Panc1 (cell line): Measurements from ENCODE around the gene SLC51B. TPM values are rescaled to one million over a fixed set of nuclear protein-coding genes. Genes with fewer than 3 reads are reported as not detected.

Experiments used
- ATAC-seq: fragments of 200-7000 bp; cut with Tn5 transposase; 2 replicates; pipeline ENCODE4 v1.9.1; 2020; ENCODE audit warnings: mild to moderate bottlenecking, moderate library complexity
- BruUV-seq: library from RNA; stranded (reverse); fragments of 400-500 nt; replicated peaks from 2 replicates; lab custom pipeline; 2021; lab: Mats Ljungman, UMichigan
- CTCF ChIA-PET: fragments of 300-600 bp; sonication (Branson Sonifier 250); formaldehyde crosslinking; loops from one replicate; lab custom pipeline; 2022; ENCODE audit warnings: antibody characterized with exemption; lab: Charles Lee
- POLR2A ChIA-PET: fragments of 300-600 bp; sonication (Branson Sonifier 250); formaldehyde crosslinking; loops from one replicate; lab custom pipeline; 2022; ENCODE audit warnings: antibody characterized with exemption; lab: Charles Lee
- DNase-seq: peaks from one replicate; pipeline ENCODE4 v3.0.0-alpha.2; 2010; ENCODE audit warnings: low read depth, low spot score
- H3K27ac ChIP-seq: 2 replicates; pipeline ENCODE4 v1.5.1; 2011; ENCODE audit warnings: mild to moderate bottlenecking, low read length, inconsistent platforms
- H3K27me3 ChIP-seq: fragments of 200-500 bp; sonication (Bioruptor generic); 2 replicates; pipeline ENCODE4 v1.6.0; 2014; ENCODE audit warnings: low read length, inconsistent platforms; ENCODE audit not compliant: control insufficient read depth, insufficient read depth
- H3K36me3 ChIP-seq: fragments of 200-500 bp; sonication (Bioruptor generic); 2 replicates; pipeline ENCODE4 v1.5.1; 2014; ENCODE audit warnings: inconsistent platforms, mild to moderate bottlenecking, low read length, moderate library complexity; ENCODE audit not compliant: control insufficient read depth, insufficient read depth
- H3K4me1 ChIP-seq: 2 replicates; pipeline ENCODE4 v1.5.1; 2011; ENCODE audit warnings: inconsistent platforms, mild to moderate bottlenecking, low read length, moderate library complexity; ENCODE audit not compliant: control insufficient read depth, insufficient read depth
- H3K4me3 ChIP-seq, 2 experiments: 2 replicates each; pipeline ENCODE4 v1.5.1; 2011 to 2012; ENCODE audit warnings: low read depth in 2 of 2, low read length in 2 of 2, mild to moderate bottlenecking in 2 of 2, inconsistent platforms in 1 of 2, moderate library complexity in 1 of 2
- H3K9me3 ChIP-seq: fragments of 200-500 bp; sonication (Bioruptor generic); 2 replicates; pipeline ENCODE4 v1.5.1; 2014; ENCODE audit warnings: low read depth, mild to moderate bottlenecking, inconsistent platforms, low read length, moderate library complexity; ENCODE audit not compliant: control insufficient read depth, insufficient read depth
- CTCF ChIP-seq: fragments of 450-650 bp; IDR thresholded peaks from 2 replicates; pipeline ENCODE4 v1.5.1; 2017; ENCODE audit warnings: mild to moderate bottlenecking
- POLR2AphosphoS5 ChIP-seq: IDR thresholded peaks from 2 replicates; pipeline ENCODE4 v1.6.1; 2012; ENCODE audit warnings: mild to moderate bottlenecking, low read depth, low read length, moderate library complexity
- SIN3A ChIP-seq: IDR thresholded peaks from 2 replicates; pipeline ENCODE4 v1.6.1; 2012; ENCODE audit warnings: low read depth, mild to moderate bottlenecking, low read length, moderate library complexity, borderline replicate concordance; ENCODE audit not compliant: insufficient read depth
- TCF7L2 ChIP-seq: IDR thresholded peaks from 2 replicates; pipeline ENCODE4 v1.6.1; 2011; ENCODE audit warnings: mild to moderate bottlenecking, low read depth, low read length, inconsistent platforms
- in situ Hi-C: cut with HindIII; loops from 2 replicates; pipeline ENCODE4 v1.10.0; 2016; ENCODE audit warnings: low sequenced_read_pairs, low pct_unique_long_range_greater_than_20kb
- intact Hi-C: fragments of 100-400 bp; cut with micrococcal nuclease; formaldehyde crosslinking; loops from one replicate; pipeline ENCODE4 v1.10.0; 2022; ENCODE audit not compliant: unreplicated experiment
- total RNA-seq: library from RNA; stranded (reverse); gene quantifications from one replicate; pipeline ENCODE4 v1.2.1, GENCODE V29; 2021; ENCODE audit not compliant: unreplicated experiment
- TF ChIP-seq, protein P1 (sequence below), 2 experiments: IDR thresholded peaks; 2 replicates each; pipeline ENCODE4 v1.6.1; 2011 to 2012; ENCODE audit warnings: low read depth in 2 of 2, control low read depth in 1 of 2, low read length in 1 of 2, mild to moderate bottlenecking in 1 of 2, moderate library complexity in 1 of 2; ENCODE audit not compliant: insufficient read depth in 1 of 2

The SLC51B gene
- total RNA-seq, 1 experiment from 2014 or later, result 0.51 TPM

DNA sequence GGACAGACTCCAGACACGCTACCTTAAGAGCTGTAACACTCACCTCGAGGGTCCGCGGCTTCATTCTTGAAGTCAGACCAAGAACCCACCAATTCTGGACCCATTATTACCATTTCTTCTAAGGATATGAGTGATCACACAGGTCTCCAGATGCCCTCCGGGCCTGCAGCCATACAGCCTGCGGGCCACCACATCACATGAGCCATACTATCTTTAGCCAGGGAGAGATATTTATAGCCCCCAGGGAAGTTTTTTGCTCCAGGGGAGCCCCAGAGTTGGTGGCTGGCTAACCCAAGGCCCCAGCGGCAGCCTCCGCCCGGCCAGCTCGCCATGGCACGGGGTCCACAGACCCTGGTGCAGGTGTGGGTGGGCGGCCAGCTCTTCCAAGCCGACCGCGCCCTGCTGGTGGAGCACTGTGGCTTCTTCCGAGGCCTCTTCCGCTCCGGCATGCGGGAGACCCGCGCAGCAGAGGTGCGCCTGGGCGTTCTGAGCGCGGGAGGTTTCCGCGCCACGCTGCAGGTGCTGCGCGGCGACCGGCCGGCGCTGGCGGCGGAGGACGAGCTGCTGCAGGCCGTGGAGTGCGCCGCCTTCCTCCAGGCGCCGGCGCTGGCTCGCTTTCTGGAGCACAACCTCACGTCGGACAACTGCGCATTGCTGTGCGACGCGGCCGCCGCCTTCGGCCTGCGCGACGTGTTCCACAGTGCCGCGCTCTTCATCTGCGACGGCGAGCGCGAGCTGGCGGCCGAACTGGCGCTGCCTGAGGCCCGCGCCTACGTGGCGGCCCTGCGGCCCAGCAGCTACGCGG, 31.5 kb downstream of the SLC51B start, which contains the start of gene KBTBD13:
TSS of gene KBTBD13 (plus strand) at position 261 of the 805 bp plus-strand sequence. CDS start at position 331, 70 bp downstream.
- Histone ChIP-seq H3K9me3 (no peaks in the 10 kb centered on the region), H3K4me1 (no peaks in the 10 kb centered on the region; the same call in 1 of the 2 replicates), H3K36me3 (no peaks in the 10 kb centered on the region), H3K27me3 (no peaks in the 10 kb centered on the region; the same call in 1 of the 2 replicates), H3K4me3 (no peak within 1 kb of the TSS), H3K27ac (no peak within 1 kb of the TSS)
- TF ChIP-seq POLR2AphosphoS5 (no peak), TCF7L2 (no peak), SIN3A (no peak), CTCF (no peak)
- TF ChIP-seq, protein P1, sequence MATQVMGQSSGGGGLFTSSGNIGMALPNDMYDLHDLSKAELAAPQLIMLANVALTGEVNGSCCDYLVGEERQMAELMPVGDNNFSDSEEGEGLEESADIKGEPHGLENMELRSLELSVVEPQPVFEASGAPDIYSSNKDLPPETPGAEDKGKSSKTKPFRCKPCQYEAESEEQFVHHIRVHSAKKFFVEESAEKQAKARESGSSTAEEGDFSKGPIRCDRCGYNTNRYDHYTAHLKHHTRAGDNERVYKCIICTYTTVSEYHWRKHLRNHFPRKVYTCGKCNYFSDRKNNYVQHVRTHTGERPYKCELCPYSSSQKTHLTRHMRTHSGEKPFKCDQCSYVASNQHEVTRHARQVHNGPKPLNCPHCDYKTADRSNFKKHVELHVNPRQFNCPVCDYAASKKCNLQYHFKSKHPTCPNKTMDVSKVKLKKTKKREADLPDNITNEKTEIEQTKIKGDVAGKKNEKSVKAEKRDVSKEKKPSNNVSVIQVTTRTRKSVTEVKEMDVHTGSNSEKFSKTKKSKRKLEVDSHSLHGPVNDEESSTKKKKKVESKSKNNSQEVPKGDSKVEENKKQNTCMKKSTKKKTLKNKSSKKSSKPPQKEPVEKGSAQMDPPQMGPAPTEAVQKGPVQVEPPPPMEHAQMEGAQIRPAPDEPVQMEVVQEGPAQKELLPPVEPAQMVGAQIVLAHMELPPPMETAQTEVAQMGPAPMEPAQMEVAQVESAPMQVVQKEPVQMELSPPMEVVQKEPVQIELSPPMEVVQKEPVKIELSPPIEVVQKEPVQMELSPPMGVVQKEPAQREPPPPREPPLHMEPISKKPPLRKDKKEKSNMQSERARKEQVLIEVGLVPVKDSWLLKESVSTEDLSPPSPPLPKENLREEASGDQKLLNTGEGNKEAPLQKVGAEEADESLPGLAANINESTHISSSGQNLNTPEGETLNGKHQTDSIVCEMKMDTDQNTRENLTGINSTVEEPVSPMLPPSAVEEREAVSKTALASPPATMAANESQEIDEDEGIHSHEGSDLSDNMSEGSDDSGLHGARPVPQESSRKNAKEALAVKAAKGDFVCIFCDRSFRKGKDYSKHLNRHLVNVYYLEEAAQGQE (IDR thresholded peaks at IDR 0.05; ENCODE audit: insufficient read depth in 1 of 2, low read depth in 2 of 2, low read length in 1 of 2), result no peak
- intact Hi-C loops, result loop anchor here (1.0 kb wide), 1 partner anchor 8 kb away; no protein-coding TSS in a partner anchor
- ATAC-seq, result no peak
- no TSS peak for BruUV-seq
- POLR2A ChIA-PET, result no interaction called here
- CTCF ChIA-PET, result interaction anchor here (0.7 to 1.7 kb wide), 2 partner anchors 10 to 198 kb away, joined by 3 to 4 read pairs; no protein-coding TSS in a partner anchor
- DNase-seq, result no peak
- in situ Hi-C loops, result no loop called here

DNA sequence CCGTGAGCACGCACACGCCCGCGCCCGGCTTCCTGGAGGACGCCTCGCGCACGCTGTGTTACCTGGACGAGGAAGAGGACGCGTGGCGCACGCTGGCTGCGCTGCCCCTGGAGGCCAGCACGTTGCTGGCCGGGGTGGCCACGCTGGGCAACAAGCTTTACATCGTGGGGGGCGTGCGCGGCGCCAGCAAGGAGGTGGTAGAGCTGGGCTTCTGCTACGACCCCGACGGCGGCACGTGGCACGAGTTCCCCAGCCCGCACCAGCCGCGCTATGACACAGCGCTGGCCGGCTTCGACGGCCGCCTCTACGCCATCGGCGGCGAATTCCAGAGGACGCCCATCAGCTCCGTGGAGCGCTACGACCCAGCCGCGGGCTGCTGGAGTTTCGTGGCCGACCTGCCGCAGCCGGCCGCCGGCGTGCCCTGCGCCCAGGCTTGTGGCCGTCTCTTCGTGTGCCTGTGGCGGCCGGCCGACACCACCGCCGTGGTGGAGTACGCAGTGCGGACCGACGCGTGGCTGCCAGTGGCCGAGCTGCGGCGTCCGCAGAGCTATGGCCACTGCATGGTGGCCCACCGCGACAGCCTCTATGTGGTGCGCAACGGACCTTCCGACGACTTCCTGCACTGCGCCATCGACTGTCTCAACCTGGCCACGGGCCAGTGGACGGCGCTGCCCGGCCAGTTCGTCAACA, 32.2 kb downstream of the SLC51B start:
- Histone ChIP-seq H3K9me3 (no peaks in the 10 kb centered on the region), H3K27ac (no peak overlapping the region), H3K4me3 (no peak overlapping the region), H3K36me3 (no peaks in the 10 kb centered on the region), H3K4me1 (no peaks in the 10 kb centered on the region; the same call in 1 of the 2 replicates), H3K27me3 (no peaks in the 10 kb centered on the region; the same call in 1 of the 2 replicates)
- POLR2A ChIA-PET, result interaction anchor here (1.0 kb wide), 1 partner anchor 22 kb away, joined by 3 read pairs; no protein-coding TSS in a partner anchor
- ATAC-seq (peak; percentile 54), DNase-seq (no peak)
- no TSS peak for BruUV-seq
- TF ChIP-seq, protein P1 (IDR thresholded peaks at IDR 0.05; ENCODE audit: insufficient read depth in 1 of 2, low read depth in 2 of 2, low read length in 1 of 2), result no peak
- no peak for TF ChIP-seq TCF7L2
- TF ChIP-seq SIN3A, result no peak
- no peak for TF ChIP-seq POLR2AphosphoS5
- no peak for TF ChIP-seq CTCF
- in situ Hi-C loops (no loop called here), intact Hi-C loops (no loop called here)
- CTCF ChIA-PET, result interaction anchor here (0.7 to 2.1 kb wide), 4 partner anchors 11 to 199 kb away, joined by 3 to 24 read pairs (median 4); no protein-coding TSS in a partner anchor
